Omental fat pad (tissue), 4 donors: ENCODE measurements around the gene NHERF1. TPM values are rescaled to one million over a fixed set of nuclear protein-coding genes. Genes with fewer than 3 reads are reported as not detected.

Source experiments
- ATAC-seq: fragments of 150-250 bp; one replicate; pipeline ENCODE4 v1.9.1; 2016; ENCODE audit warnings: mild to moderate bottlenecking, moderate library complexity; ENCODE audit not compliant: low FRiP score
- DNase-seq: peaks from one replicate; pipeline ENCODE4 v3.0.0-alpha.2; 2019; ENCODE audit warnings: low spot score
- CTCF ChIP-seq, 3 donors: fragments of 450-650 bp; IDR thresholded peaks; one replicate each; pipeline ENCODE4 v1.5.1; 2016 to 2017; ENCODE audit warnings: antibody characterized with exemption in 3 of 3, mild to moderate bottlenecking in 3 of 3, moderate library complexity in 2 of 3
- total RNA-seq, 4 donors: library from RNA; depleted of rRNA; stranded (reverse); fragments of >200 nt; gene quantifications; one replicate each; pipeline ENCODE4 v1.1.0, GENCODE V29; 2016

Gene NHERF1
- total RNA-seq, 4 donors from 2014 or later = 18.0 to 51.7 (median 21.8) TPM

- ATAC-seq = no peak
- no peak for TF ChIP-seq CTCF (IDR thresholded peaks at IDR 0.05)
These were observed 53.5 kb downstream of the NHERF1 start for GRCh38 chr17:74801896-74802295.

GRCh38 chr17:74803388-74803930, 55.0 kb downstream of the NHERF1 start:
- no peak for TF ChIP-seq CTCF (IDR thresholded peaks at IDR 0.05)
- ATAC-seq (no peak), DNase-seq (no peak)

More at GRCh38 chr17:74801896-74802295, 53.5 kb downstream of the NHERF1 start:
- DNase-seq = no peak

- ATAC-seq (no peak), DNase-seq (no peak)
- no peak for TF ChIP-seq CTCF (IDR thresholded peaks at IDR 0.05)
These were observed 55.5 kb downstream of the NHERF1 start for GRCh38 chr17:74803971-74804370.

- TF ChIP-seq CTCF (IDR thresholded peaks at IDR 0.05) = no peak
- DNase-seq = no peak
- ATAC-seq = no peak
These were observed 56.3 kb downstream of the NHERF1 start for GRCh38 chr17:74804683-74805082.

DNA sequence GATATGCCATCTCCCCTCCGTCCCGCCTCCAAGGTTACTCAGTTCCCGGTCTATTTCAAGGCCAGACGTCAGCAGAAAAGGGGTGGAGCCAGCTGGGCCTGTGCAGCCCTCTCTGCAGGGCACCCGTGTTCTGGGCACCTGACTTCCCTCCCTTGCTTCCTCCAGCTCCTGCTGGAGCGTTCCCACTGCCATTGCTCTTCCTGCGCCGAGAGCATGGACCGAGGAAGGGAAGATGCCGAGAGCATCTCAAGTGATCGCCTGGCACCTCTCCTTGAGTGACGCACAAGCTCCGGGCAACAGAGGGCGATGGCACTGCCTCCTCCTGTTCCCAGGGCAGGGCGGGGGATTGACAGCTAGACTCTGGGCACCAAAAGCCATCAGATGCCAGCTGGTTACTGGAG, 57.2 kb downstream of the NHERF1 start:
- no peak for TF ChIP-seq CTCF (IDR thresholded peaks at IDR 0.05)
- no peak for ATAC-seq

GRCh38 chr17:74806334-74806733, 57.9 kb downstream of the NHERF1 start:
- ATAC-seq (no peak), DNase-seq (no peak)
- TF ChIP-seq CTCF (IDR thresholded peaks at IDR 0.05) = no peak

More for the DNA sequence above, 57.2 kb downstream of the NHERF1 start:
- no peak for DNase-seq

- no peak for TF ChIP-seq CTCF (IDR thresholded peaks at IDR 0.05)
- DNase-seq (no peak), ATAC-seq (no peak)
These were observed 59.0 kb downstream of the NHERF1 start for GRCh38 chr17:74807441-74807840.
